H1 (cell line): Measurements from ENCODE around the gene RNF126. TPM values are rescaled to one million over a fixed set of nuclear protein-coding genes. Genes with fewer than 3 reads are reported as not detected.

Experiments
- CTCF ChIA-PET: fragments of 300-600 bp; sonication (Branson Sonifier 250); formaldehyde crosslinking; loops from one replicate; lab custom pipeline; 2021; ENCODE audit not compliant: partially characterized antibody; lab: Charles Lee
- POLR2A ChIA-PET: fragments of 300-600 bp; sonication (Branson Sonifier 250); formaldehyde crosslinking; loops from one replicate; lab custom pipeline; 2021; ENCODE audit warnings: inconsistent platforms; ENCODE audit not compliant: partially characterized antibody; lab: Charles Lee
- DNase-seq, 2 experiments: peaks; one replicate each; pipeline versions ENCODE4 v3.0.0 to v3.0.0-alpha.2; 2010 to 2022; ENCODE audit warnings: low spot score in 2 of 2, low read depth in 1 of 2, mixed read lengths in 1 of 2
- FAIRE-seq: peaks from 2 replicates; lab custom pipeline; 2011; peaks lifted over from hg19 to GRCh38; lab: Jason Lieb, UNC
- H2AFZ ChIP-seq: 2 replicates; pipeline ENCODE4 v1.8.1; 2012; ENCODE audit warnings: low read length, inconsistent platforms
- H2AK5ac ChIP-seq: 2 replicates; pipeline ENCODE4 v1.6.1; 2013; ENCODE audit warnings: low read depth, low read length
- H2BK120ac ChIP-seq: replicated peaks from 2 replicates; pipeline ENCODE3; 2013; ENCODE audit warnings: low read depth, low read length, inconsistent platforms
- H2BK12ac ChIP-seq: 2 replicates; pipeline ENCODE4 v1.6.1; 2013; ENCODE audit warnings: low read depth, low read length
- H2BK15ac ChIP-seq: 2 replicates; pipeline ENCODE4 v1.6.1; 2013; ENCODE audit warnings: low read length
- H2BK20ac ChIP-seq: 2 replicates; pipeline ENCODE4 v1.6.1; 2013; ENCODE audit warnings: low read length
- H2BK5ac ChIP-seq: 2 replicates; pipeline ENCODE4 v1.6.1; 2013; ENCODE audit warnings: low read depth, low read length
- H3K14ac ChIP-seq: 2 replicates; pipeline ENCODE4 v1.6.1; 2013; ENCODE audit warnings: inconsistent platforms; ENCODE audit not compliant: insufficient read length
- H3K18ac ChIP-seq: 2 replicates; pipeline ENCODE4 v1.6.1; 2013; ENCODE audit warnings: low read length; ENCODE audit errors: extremely low read depth
- H3K23ac ChIP-seq: 2 replicates; pipeline ENCODE4 v1.6.1; 2013; ENCODE audit warnings: inconsistent platforms; ENCODE audit not compliant: insufficient read length
- H3K23me2 ChIP-seq: 2 replicates; pipeline ENCODE4 v1.6.1; 2013; ENCODE audit warnings: low read depth, low read length
- H3K27ac ChIP-seq: 2 replicates; pipeline ENCODE4 v1.6.1; 2011; ENCODE audit warnings: low read depth, low read length, inconsistent platforms
- H3K27me3 ChIP-seq, 4 experiments: replicated peaks in 1 of 4; 1 replicate in 1 of 4; 2 replicates in 3 of 4; pipeline versions ENCODE4 v1.6.1 to v1.8.1; 2011 to 2013; ENCODE audit warnings: low read length in 3 of 4, mild to moderate bottlenecking in 3 of 4, inconsistent platforms in 2 of 4, mixed read lengths in 2 of 4, moderate library complexity in 1 of 4; ENCODE audit not compliant: control insufficient read depth in 3 of 4, insufficient read depth in 3 of 4; ENCODE audit errors: extremely low read depth in 1 of 4
- H3K36me3 ChIP-seq, 4 experiments: 2 replicates each; pipeline versions ENCODE4 v1.6.1 to v1.8.1; 2011 to 2013; ENCODE audit warnings: mild to moderate bottlenecking in 4 of 4, low read length in 3 of 4, moderate library complexity in 2 of 4, control low read depth in 1 of 4, inconsistent platforms in 1 of 4; ENCODE audit not compliant: insufficient read depth in 4 of 4, control insufficient read depth in 2 of 4
- H3K4ac ChIP-seq: replicated peaks from 2 replicates; pipeline ENCODE3; 2013; ENCODE audit warnings: low read length, low read depth, mixed read lengths, inconsistent platforms; ENCODE audit not compliant: insufficient read length
- H3K4me1 ChIP-seq, 4 experiments: replicated peaks in 1 of 4; 1 replicate in 1 of 4; 2 replicates in 3 of 4; pipeline versions ENCODE4 v1.6.1 to v1.8.1; 2011 to 2013; ENCODE audit warnings: low read length in 3 of 4, inconsistent platforms in 2 of 4, mixed read lengths in 1 of 4; ENCODE audit not compliant: insufficient read depth in 4 of 4, control insufficient read depth in 3 of 4
- H3K4me2 ChIP-seq, 2 experiments: 2 replicates each; pipeline versions ENCODE4 v1.6.1 to v1.8.1; 2011 to 2013; ENCODE audit warnings: low read depth in 2 of 2, low read length in 2 of 2, control low read depth in 1 of 2, inconsistent platforms in 1 of 2, mild to moderate bottlenecking in 1 of 2; ENCODE audit not compliant: insufficient read depth in 1 of 2
- H3K4me3 ChIP-seq, 4 experiments: fragments of 200-600, 300-600 bp in 1 of 4; sonication (generic), shearing (Covaris generic), sonication (Bioruptor Twin) in 1 of 4; 2 replicates each; pipeline versions ENCODE4 v1.5.1 to v1.8.1; 2011 to 2016; ENCODE audit warnings: low read length in 4 of 4, low read depth in 3 of 4, control low read depth in 2 of 4, inconsistent platforms in 2 of 4, mild to moderate bottlenecking in 2 of 4, mixed read lengths in 1 of 4, moderate library complexity in 1 of 4; ENCODE audit not compliant: insufficient read depth in 2 of 4; ENCODE audit errors: extremely low read depth in 1 of 4
- H3K56ac ChIP-seq: replicated peaks from 2 replicates; pipeline ENCODE3; 2013; ENCODE audit warnings: low read depth, mild to moderate bottlenecking, mixed read lengths, low read length, inconsistent platforms; ENCODE audit not compliant: insufficient read length
- H3K79me1 ChIP-seq: 2 replicates; pipeline ENCODE4 v1.6.1; 2013; ENCODE audit warnings: low read depth, low read length, control low read depth
- H3K79me2 ChIP-seq, 2 experiments: 2 replicates each; pipeline versions ENCODE4 v1.6.1 to v1.8.1; 2012 to 2013; ENCODE audit warnings: low read length in 2 of 2, mild to moderate bottlenecking in 2 of 2, inconsistent platforms in 1 of 2; ENCODE audit not compliant: insufficient read depth in 2 of 2, control insufficient read depth in 1 of 2
- H3K9ac ChIP-seq, 4 experiments: replicated peaks in 1 of 4; 1 replicate in 1 of 4; 2 replicates in 3 of 4; pipeline versions ENCODE4 v1.6.1 to v1.8.1; 2011 to 2013; ENCODE audit warnings: low read depth in 3 of 4, low read length in 3 of 4, control low read depth in 2 of 4, mild to moderate bottlenecking in 2 of 4, moderate library complexity in 2 of 4, inconsistent platforms in 1 of 4; ENCODE audit errors: extremely low read depth in 1 of 4
- H3K9me3 ChIP-seq, 2 experiments: 2 replicates each; pipeline versions ENCODE4 v1.6.1 to v1.8.1; 2012 to 2013; ENCODE audit warnings: mild to moderate bottlenecking in 2 of 2, moderate library complexity in 2 of 2, control low read depth in 1 of 2, inconsistent platforms in 1 of 2, low read depth in 1 of 2, low read length in 1 of 2, mixed read lengths in 1 of 2; ENCODE audit not compliant: insufficient read depth in 2 of 2
- H4K20me1 ChIP-seq, 2 experiments: replicated peaks in 1 of 2; 2 replicates each; pipeline versions ENCODE3 to v1.8.1; 2011 to 2013; ENCODE audit warnings: inconsistent platforms in 2 of 2, low read length in 2 of 2, mild to moderate bottlenecking in 1 of 2; ENCODE audit not compliant: insufficient read depth in 2 of 2, control insufficient read depth in 1 of 2
- H4K5ac ChIP-seq: 2 replicates; pipeline ENCODE4 v1.6.1; 2013; ENCODE audit warnings: low read length, low read depth, mixed read lengths, inconsistent platforms; ENCODE audit not compliant: insufficient read length
- H4K8ac ChIP-seq: 2 replicates; pipeline ENCODE4 v1.8.0; 2013; ENCODE audit warnings: mild to moderate bottlenecking, moderate library complexity, low read length, inconsistent platforms; ENCODE audit not compliant: insufficient read depth; ENCODE audit errors: extremely low read depth
- H4K91ac ChIP-seq: replicated peaks from 2 replicates; pipeline ENCODE3; 2013; ENCODE audit warnings: low read length, mixed read lengths, inconsistent platforms; ENCODE audit not compliant: insufficient read length
- BACH1 ChIP-seq: IDR thresholded peaks from 2 replicates; pipeline ENCODE4 v1.6.1; 2012; ENCODE audit warnings: low read length, improper control_type of control experiment
- CHD2 ChIP-seq: IDR thresholded peaks from 2 replicates; pipeline ENCODE4 v1.6.1; 2012; ENCODE audit warnings: low read length, improper control_type of control experiment
- EP300 ChIP-seq, 2 experiments: IDR thresholded peaks; 1 replicate in 1 of 2; 2 replicates in 1 of 2; pipeline ENCODE4 v1.6.1; 2011 to 2012; ENCODE audit warnings: low read depth in 2 of 2, low read length in 2 of 2, mild to moderate bottlenecking in 2 of 2, borderline replicate concordance in 1 of 2, inconsistent platforms in 1 of 2, moderate library complexity in 1 of 2
- KDM4A ChIP-seq: IDR thresholded peaks from one replicate; pipeline ENCODE4 v1.7.1; 2012; ENCODE audit warnings: low read depth, mild to moderate bottlenecking, moderate library complexity, low read length, inconsistent platforms; ENCODE audit not compliant: severe bottlenecking
- NANOG ChIP-seq: IDR thresholded peaks from 2 replicates; pipeline ENCODE4 v1.6.1; 2011; ENCODE audit warnings: low read length, low read depth, mild to moderate bottlenecking, inconsistent platforms; ENCODE audit not compliant: insufficient read depth, poor library complexity, severe bottlenecking
- RFX5 ChIP-seq: IDR thresholded peaks from 2 replicates; pipeline ENCODE4 v1.6.1; 2011; ENCODE audit warnings: low read depth, low read length, improper control_type of control experiment, borderline replicate concordance
- SP4 ChIP-seq: IDR thresholded peaks from 2 replicates; pipeline ENCODE4 v1.6.1; 2012; ENCODE audit warnings: low read length, inconsistent platforms
- TAF7 ChIP-seq: optimal IDR thresholded peaks from 2 replicates; pipeline ENCODE3; 2011; ENCODE audit warnings: low read depth, mild to moderate bottlenecking, inconsistent platforms, low read length, moderate library complexity, borderline replicate concordance
- WGBS, 2 experiments: shearing (Covaris generic) in 1 of 2; methylation state at CpG; one replicate each; pipeline versions ENCODE4 v1.1.6 to v1.1.7; 2013 to 2015; ENCODE audit warnings: low lambda C conversion rate in 2 of 2, mixed read lengths in 2 of 2, inconsistent platforms in 1 of 2, low coverage in 1 of 2, missing lambda C conversion rate in 1 of 2; ENCODE audit not compliant: insufficient replicate concordance in 2 of 2, insufficient coverage in 1 of 2, insufficient read length in 1 of 2; ENCODE audit errors: extremely low coverage in 1 of 2, missing lambda C conversion rate in 1 of 2; 5-methylcytosine and 5-hydroxymethylcytosine counted together
- polyA plus RNA-seq, 7 experiments: library from polyadenylated mRNA; depleted of rRNA in 3 of 7; stranded (reverse) in 5 of 7; unstranded in 2 of 7; fragments of >200 nt in 5 of 7; fragments of 200-250 nt in 2 of 7; gene quantifications; 1 replicate in 5 of 7; 2 replicates in 1 of 7; 4 replicates in 1 of 7; pipeline versions ENCODE4 v1.2.1 to v1.2.3, GENCODE V29; 2011 to 2013; ENCODE audit warnings: missing spikeins in 2 of 7, mixed read lengths in 2 of 7
- total RNA-seq: library from RNA; stranded (reverse); fragmentation: NEBNext Ultra II Directional; extraction: Animal tissue kit (Norgen Biotek cat#: 25700); gene quantifications from 2 replicates; pipeline ENCODE4 v1.2.1, GENCODE V29; 2021
- TF ChIP-seq, protein P1 (sequence below): IDR thresholded peaks from 2 replicates; pipeline ENCODE4 v1.6.1; 2012; ENCODE audit warnings: inconsistent platforms
- TF ChIP-seq, protein P2 (sequence below): IDR thresholded peaks from 2 replicates; pipeline ENCODE4 v1.6.1; 2011; ENCODE audit warnings: low read length, improper control_type of control experiment

RNF126 gene
- total and polyA plus RNA-seq, 2 of the 8 experiments (the other 6 are each of a cell fraction or from before 2014, with no cell fraction given), result 21.8 to 68.0 TPM

DNA sequence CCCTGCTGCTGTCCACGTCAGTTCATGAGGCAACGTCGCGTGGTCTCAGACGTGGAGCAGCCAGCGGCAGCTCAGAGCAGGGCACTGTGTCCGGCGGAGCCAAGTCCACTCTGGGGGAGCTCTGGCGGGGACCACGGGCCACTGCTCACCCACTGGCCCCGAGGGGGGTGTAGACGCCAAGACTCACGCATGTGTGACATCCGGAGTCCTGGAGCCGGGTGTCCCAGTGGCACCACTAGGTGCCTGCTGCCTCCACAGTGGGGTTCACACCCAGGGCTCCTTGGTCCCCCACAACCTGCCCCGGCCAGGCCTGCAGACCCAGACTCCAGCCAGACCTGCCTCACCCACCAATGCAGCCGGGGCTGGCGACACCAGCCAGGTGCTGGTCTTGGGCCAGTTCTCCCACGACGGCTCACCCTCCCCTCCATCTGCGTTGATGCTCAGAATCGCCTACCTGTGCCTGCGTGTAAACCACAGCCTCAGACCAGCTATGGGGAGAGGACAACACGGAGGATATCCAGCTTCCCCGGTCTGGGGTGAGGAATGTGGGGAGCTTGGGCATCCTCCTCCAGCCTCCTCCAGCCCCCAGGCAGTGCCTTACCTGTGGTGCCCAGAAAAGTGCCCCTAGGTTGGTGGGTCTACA is 19.8 kb upstream of the RNF126 start:
- H3K4me1 ChIP-seq, result peaks cover 0 to 4% (median 1%) of the 10 kb centered on the region in 4 experiments; a peak in 2 of 7 replicates
- H3K27me3 ChIP-seq, result peaks cover 0 to 2% (median under 1%) of the 10 kb centered on the region in 4 experiments; a peak in 2 of 7 replicates
- ChIA-PET POLR2A (interaction anchor here (0.9 to 1.0 kb wide), 3 partner anchors 8 to 137 kb away, joined by 3 to 4 read pairs (median 3); no protein-coding TSS in a partner anchor), CTCF (interaction anchor here (1.7 to 3.0 kb wide), 4 partner anchors 12 to 25 kb away, joined by 3 to 13 read pairs (median 6); partner anchors contain the start of gene PRSS57)
- H3K27ac ChIP-seq, result no peak overlapping the region
- WGBS, 2 experiments, result 93% methylated on average over 25 of the region's 25 CpGs; no CpG with 5 or more reads in 1 of the 2 experiments
- no peak overlapping the region for H3K23ac ChIP-seq
- peaks cover 4% of the 10 kb centered on the region; the same call in 1 of the 2 replicates for H3K23me2 ChIP-seq
- no peak overlapping the region for H2BK120ac ChIP-seq
- no peaks in the 10 kb centered on the region for H3K9me3 ChIP-seq
- no peak overlapping the region for H3K18ac ChIP-seq
- no peak overlapping the region for H4K91ac ChIP-seq
- no peaks in the 10 kb centered on the region for H3K79me2 ChIP-seq
- no peak overlapping the region for H2BK20ac ChIP-seq
- no peak overlapping the region for H4K8ac ChIP-seq
- no peak overlapping the region for H2AFZ ChIP-seq
- no peak overlapping the region for H3K4ac ChIP-seq
- no peak overlapping the region for H2BK12ac ChIP-seq
- H3K36me3 ChIP-seq, result no peaks in the 10 kb centered on the region
- peaks cover 0 to 5% of the 10 kb centered on the region in 2 experiments for H4K20me1 ChIP-seq
- no peak overlapping the region for H4K5ac ChIP-seq
- no peak overlapping the region for H3K4me2 ChIP-seq
- H3K56ac ChIP-seq, result no peak overlapping the region
- FAIRE-seq, result no peak
- no peak overlapping the region for H2BK5ac ChIP-seq
- H3K14ac ChIP-seq, result no peak overlapping the region
- H2AK5ac ChIP-seq, result no peak overlapping the region
- 0 out of 2 replicates have a peak, but pooled peaks cover 3% of the 10 kb centered on the region for H3K79me1 ChIP-seq
- no peak for DNase-seq
- H2BK15ac ChIP-seq, result no peak overlapping the region
- H3K9ac ChIP-seq, result no peak overlapping the region
- no peak overlapping the region for H3K4me3 ChIP-seq
- TF ChIP-seq EP300 (IDR thresholded peaks at IDR 0.05; ENCODE audit: borderline replicate concordance in 1 of 2, low read depth in 2 of 2, low read length in 2 of 2), result no peak
- no peak for TF ChIP-seq SP4
- no peak for TF ChIP-seq BACH1
- TF ChIP-seq NANOG, result no peak
- no peak for TF ChIP-seq RFX5
- no peak for TF ChIP-seq CHD2
- TF ChIP-seq TAF7, result no peak
- TF ChIP-seq, protein P1, sequence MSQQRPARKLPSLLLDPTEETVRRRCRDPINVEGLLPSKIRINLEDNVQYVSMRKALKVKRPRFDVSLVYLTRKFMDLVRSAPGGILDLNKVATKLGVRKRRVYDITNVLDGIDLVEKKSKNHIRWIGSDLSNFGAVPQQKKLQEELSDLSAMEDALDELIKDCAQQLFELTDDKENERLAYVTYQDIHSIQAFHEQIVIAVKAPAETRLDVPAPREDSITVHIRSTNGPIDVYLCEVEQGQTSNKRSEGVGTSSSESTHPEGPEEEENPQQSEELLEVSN, result no peak
- TF ChIP-seq, protein P2, sequence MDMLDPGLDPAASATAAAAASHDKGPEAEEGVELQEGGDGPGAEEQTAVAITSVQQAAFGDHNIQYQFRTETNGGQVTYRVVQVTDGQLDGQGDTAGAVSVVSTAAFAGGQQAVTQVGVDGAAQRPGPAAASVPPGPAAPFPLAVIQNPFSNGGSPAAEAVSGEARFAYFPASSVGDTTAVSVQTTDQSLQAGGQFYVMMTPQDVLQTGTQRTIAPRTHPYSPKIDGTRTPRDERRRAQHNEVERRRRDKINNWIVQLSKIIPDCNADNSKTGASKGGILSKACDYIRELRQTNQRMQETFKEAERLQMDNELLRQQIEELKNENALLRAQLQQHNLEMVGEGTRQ, result no peak
- no peak for TF ChIP-seq KDM4A
